ENCODE measurements around the gene OSCP1. TPM values are rescaled to one million over a fixed set of nuclear protein-coding genes. Genes with fewer than 3 reads are reported as not detected.
A peak's percentile ranks its signal among the peaks of the same experiment; 100 is the strongest.

Gene OSCP1, protein sequence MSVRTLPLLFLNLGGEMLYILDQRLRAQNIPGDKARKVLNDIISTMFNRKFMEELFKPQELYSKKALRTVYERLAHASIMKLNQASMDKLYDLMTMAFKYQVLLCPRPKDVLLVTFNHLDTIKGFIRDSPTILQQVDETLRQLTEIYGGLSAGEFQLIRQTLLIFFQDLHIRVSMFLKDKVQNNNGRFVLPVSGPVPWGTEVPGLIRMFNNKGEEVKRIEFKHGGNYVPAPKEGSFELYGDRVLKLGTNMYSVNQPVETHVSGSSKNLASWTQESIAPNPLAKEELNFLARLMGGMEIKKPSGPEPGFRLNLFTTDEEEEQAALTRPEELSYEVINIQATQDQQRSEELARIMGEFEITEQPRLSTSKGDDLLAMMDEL
- total RNA-seq (1 to 10 TPM; 3.3 to 5.6 (median 4.7) TPM), polyA plus RNA-seq (1 to 10 TPM; 5.2 to 9.8 TPM)

- WGBS, 2 donors: 0 to 1% methylated on average over 42 to 48 of the region's 48 CpGs
- Histone ChIP-seq H3K9me3 (no peaks in the 10 kb centered on the region), H3K4me1 (peaks cover 0 to 3% (median 0%) of the 10 kb centered on the region in 3 donors), H3K27me3 (no peaks in the 10 kb centered on the region), H3K36me3 (peaks cover 0 to 5% (median 0%) of the 10 kb centered on the region in 3 donors), H3K4me3 (peak within 1 kb of the TSS; percentile 41 to 78 (median 56)), H3K27ac (peak within 1 kb of the TSS; percentile 83 to 94 (median 90))
- peak; percentile 98 to 100 (median 99) for ATAC-seq
- DNase-seq: peak; percentile 93 to 98 (median 94)
- intact Hi-C loops (cut with DNase I): no loop called here
- no peak for FAIRE-seq
- no peak for TF ChIP-seq CTCF (IDR thresholded peaks at IDR 0.05)
Observed at GRCh38 chr1:36450270-36450918, at the start of gene OSCP1. Gene OSCP1 (minus strand): TSS chr1:36450451. CDS start chr1:36450369, 82 bp downstream.

DNA sequence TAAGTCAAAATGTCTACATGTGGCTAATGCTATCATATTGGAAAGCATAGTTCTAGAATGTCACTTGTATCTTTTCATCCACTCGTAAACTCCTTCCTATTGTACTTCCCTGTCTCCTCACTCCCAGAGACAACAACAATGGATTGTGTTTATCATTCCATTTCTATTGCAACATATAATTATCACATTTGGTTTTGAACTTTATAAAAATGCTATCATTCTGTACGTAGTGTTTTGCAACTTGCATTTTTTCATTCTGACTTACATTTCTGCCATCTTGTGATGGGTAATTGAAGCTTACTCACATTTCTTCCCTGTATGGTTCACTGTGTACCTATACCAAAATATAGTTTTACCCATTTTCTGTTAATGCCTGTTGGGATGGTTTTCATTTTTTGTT lies 47.0 kb upstream of the OSCP1 start:
- intact Hi-C loops (cut with DNase I): no loop called here
- WGBS, 2 donors: 74 to 78% methylated on average over 2 of the region's 2 CpGs
- DNase-seq (no peak), ATAC-seq (no peak), FAIRE-seq (no peak)
- Histone ChIP-seq H3K27ac (no peak overlapping the region), H3K9me3 (no peaks in the 10 kb centered on the region), H3K36me3 (no peaks in the 10 kb centered on the region), H3K4me3 (no peak overlapping the region), H3K27me3 (no peaks in the 10 kb centered on the region), H3K4me1 (no peaks in the 10 kb centered on the region)
- no peak for TF ChIP-seq CTCF (IDR thresholded peaks at IDR 0.05)

GRCh38 chr1:36494971-36495370 lies 44.7 kb upstream of the OSCP1 start:
- intact Hi-C loops (cut with DNase I): no loop called here
- 65 to 80% methylated on average over 5 of the region's 5 CpGs for WGBS, 2 donors
- no peak for FAIRE-seq

GRCh38 chr1:36493524-36493923 lies 43.3 kb upstream of the OSCP1 start:
- ATAC-seq (no peak), FAIRE-seq (no peak), DNase-seq (no peak)
- WGBS, 2 donors: 72 to 80% methylated on average over 9 of the region's 9 CpGs
- Histone ChIP-seq H3K27ac (no peak overlapping the region), H3K27me3 (no peaks in the 10 kb centered on the region), H3K4me1 (no peaks in the 10 kb centered on the region), H3K4me3 (no peak overlapping the region), H3K36me3 (no peaks in the 10 kb centered on the region), H3K9me3 (no peaks in the 10 kb centered on the region)
- TF ChIP-seq CTCF (IDR thresholded peaks at IDR 0.05): no peak
- intact Hi-C loops (cut with DNase I): no loop called here

More at GRCh38 chr1:36494971-36495370, 44.7 kb upstream of the OSCP1 start:
- Histone ChIP-seq H3K36me3 (no peaks in the 10 kb centered on the region), H3K27ac (no peak overlapping the region), H3K9me3 (no peaks in the 10 kb centered on the region), H3K27me3 (no peaks in the 10 kb centered on the region), H3K4me3 (no peak overlapping the region), H3K4me1 (no peaks in the 10 kb centered on the region)
- ATAC-seq (no peak), DNase-seq (no peak)
- TF ChIP-seq CTCF (IDR thresholded peaks at IDR 0.05): no peak
